ENCODE data around the gene TLE3.
"Not testable (repeated sequence)": the region's sequence is repeated elsewhere in the genome, so short reads cannot be mapped to it uniquely, and the experiment has no call there.

The TLE3 gene

GRCh38 chr15:70097321-70098152 is at the start of gene TLE3:
Gene TLE3 (minus strand): TSS chr15:70097917. CDS start chr15:70096798, 1,119 bp downstream.
- DNase-seq, result peak; percentile 98

GRCh38 chr15:70147178-70147760 is 49.6 kb upstream of the TLE3 start:
- DNase-seq, result no peak

GRCh38 chr15:70146771-70147170 is 49.1 kb upstream of the TLE3 start:
- no peak for DNase-seq

- DNase-seq, result no peak
These were observed 48.4 kb upstream of the TLE3 start for GRCh38 chr15:70146162-70146561.

- no peak for DNase-seq
These were observed 47.5 kb upstream of the TLE3 start for GRCh38 chr15:70145261-70145660.

GRCh38 chr15:70142322-70143191 is 44.8 kb upstream of the TLE3 start:
- DNase-seq, result peak; percentile 8 to 47

- DNase-seq, result no peak
These were observed 44.3 kb upstream of the TLE3 start for GRCh38 chr15:70142072-70142321.

GRCh38 chr15:70141376-70142071 is 43.8 kb upstream of the TLE3 start:
- no peak for DNase-seq

GRCh38 chr15:70140543-70141375 is 43.0 kb upstream of the TLE3 start:
- DNase-seq, result peak; percentile 53 to 65

- DNase-seq, result no peak
These were observed 42.4 kb upstream of the TLE3 start for GRCh38 chr15:70140025-70140542.

GRCh38 chr15:70137967-70138366 is 40.2 kb upstream of the TLE3 start:
- no peak for DNase-seq

- not testable (repeated sequence) for DNase-seq
These were observed 39.3 kb upstream of the TLE3 start for GRCh38 chr15:70137021-70137420.

- DNase-seq, result no peak
These were observed 36.2 kb upstream of the TLE3 start for GRCh38 chr15:70133781-70134421.

- no peak for DNase-seq
These were observed 35.6 kb upstream of the TLE3 start for GRCh38 chr15:70133296-70133695.

GRCh38 chr15:70132571-70132970 is 34.9 kb upstream of the TLE3 start:
- DNase-seq, result no peak

- no peak for DNase-seq
These were observed 34.4 kb upstream of the TLE3 start for GRCh38 chr15:70132139-70132538.

- DNase-seq, result no peak
These were observed 30.9 kb upstream of the TLE3 start for GRCh38 chr15:70128414-70129140.

GRCh38 chr15:70127770-70128413 is 30.2 kb upstream of the TLE3 start:
- no peak for DNase-seq

- DNase-seq, result no peak
These were observed 29.6 kb upstream of the TLE3 start for GRCh38 chr15:70127288-70127746.

GRCh38 chr15:70126362-70126761 is 28.6 kb upstream of the TLE3 start:
- no peak for DNase-seq
